Fibroblast of lung (primary cell): ENCODE measurements around the gene PRMT3.

ENCODE experiments used
- CTCF ChIP-seq, 2 donors: IDR thresholded peaks in 1 of 2; conservative IDR thresholded peaks in 1 of 2; 1 replicate in 1 of 2; 2 replicates in 1 of 2; pipeline ENCODE4 v1.5.1; 2011 to 2012; ENCODE audit warnings: low read length in 2 of 2, control low read depth in 1 of 2, inconsistent platforms in 1 of 2, low read depth in 1 of 2, mild to moderate bottlenecking in 1 of 2
- EZH2 ChIP-seq: IDR thresholded peaks from 2 replicates; pipeline ENCODE4 v1.5.1; 2012; ENCODE audit warnings: low read length, control low read depth, mild to moderate bottlenecking; ENCODE audit errors: missing control alignments

- TF ChIP-seq CTCF (conservative IDR thresholded peaks at IDR 0.05 in 1 of 2, IDR thresholded peaks at IDR 0.05 in 1 of 2; ENCODE audit: low read depth in 1 of 2, low read length in 2 of 2), result no peak
- TF ChIP-seq EZH2, result no peak
Observed at GRCh38 chr11:20342347-20343141, 45.0 kb upstream of the PRMT3 start.
